Measurements from ENCODE around the gene RASGRP4. TPM values are rescaled to one million over a fixed set of nuclear protein-coding genes. Genes with fewer than 3 reads are reported as not detected.

Gene RASGRP4
- polyA plus RNA-seq, 3 donors, result 30.2 to 141 (median 50.3) TPM

DNA sequence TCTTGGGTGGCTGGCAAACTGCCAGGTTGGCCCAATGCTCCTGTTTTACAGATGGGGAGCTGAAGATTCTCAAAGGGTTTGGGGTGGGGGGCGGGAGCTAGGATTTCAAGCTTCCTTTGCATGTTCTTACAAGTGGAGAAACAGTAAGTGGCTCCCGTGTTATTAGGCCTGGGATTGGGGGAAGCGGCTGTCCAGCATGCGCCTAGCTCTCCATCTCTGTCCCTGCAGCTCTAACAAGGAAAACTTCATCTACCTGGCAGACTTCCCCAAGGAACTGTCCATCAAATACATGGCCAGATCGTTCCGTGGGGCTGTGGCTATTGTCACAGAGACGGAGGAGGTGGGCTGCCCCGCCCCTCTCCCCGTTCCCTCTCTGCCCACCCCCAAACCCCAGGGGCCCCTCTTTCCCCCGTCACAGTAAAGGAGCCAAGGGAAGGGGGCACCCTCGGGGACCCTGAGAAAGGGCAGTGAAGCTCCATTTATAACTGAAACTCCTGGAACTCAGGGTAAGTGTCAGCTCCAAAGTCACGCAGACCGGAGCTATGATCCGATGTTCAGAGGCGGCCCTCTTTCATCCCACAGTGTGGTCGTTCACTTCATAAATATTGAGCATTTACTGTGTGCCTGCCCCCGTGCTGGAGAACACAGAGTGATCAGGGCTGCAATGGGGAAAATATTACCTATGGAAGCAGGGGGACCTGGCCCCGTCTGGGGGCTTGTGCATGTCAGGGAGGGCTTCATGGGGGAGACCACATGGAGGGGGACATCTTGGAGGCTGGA, 66.6 kb downstream of the RASGRP4 start:
- H3K27me3 ChIP-seq (ENCODE audit: control insufficient read depth in 2 of 2, insufficient read depth in 2 of 2, low read length in 2 of 2), result peaks cover 0 to 44% of the 10 kb centered on the region in 2 donors
- no peaks in the 10 kb centered on the region for H4K20me1 ChIP-seq (ENCODE audit: insufficient read depth, low read length)
- 67% methylated on average over 11 of the region's 18 CpGs for WGBS (ENCODE audit: insufficient coverage)
- Mint-ChIP-seq H3K36me3 (peaks cover 0 to 3% of the 10 kb centered on the region in 2 donors), H3K9me3 (peaks cover 0 to 5% (median 4%) of the 10 kb centered on the region in 7 donors), H3K27me3 (ENCODE audit: low read depth in 3 of 3) (peaks cover 31 to 68% (median 42%) of the 10 kb centered on the region in 3 donors), H3K4me1 (peaks cover 24% of the 10 kb centered on the region), H3K4me3 (peak overlapping the region in 1 of 2 donors; percentile 92), H3K27ac (no peak overlapping the region)
- intact Hi-C loops (cut with micrococcal nuclease), result no loop called here
- H2AFZ ChIP-seq (ENCODE audit: insufficient read depth, low read depth, low read length, poor library complexity, severe bottlenecking), result no peak overlapping the region
- H3K4me3 ChIP-seq (replicated peaks in 1 of 3; ENCODE audit: low read depth in 2 of 3, low read length in 3 of 3), result no peak overlapping the region
- no peak overlapping the region for H3K4me2 ChIP-seq (replicated peaks; ENCODE audit: extremely low read depth, low read length, poor library complexity, severe bottlenecking)
- H3K36me3 ChIP-seq (replicated peaks in 1 of 2; ENCODE audit: control insufficient read depth in 1 of 2, insufficient read depth in 2 of 2, low read length in 2 of 2), result no peaks in the 10 kb centered on the region
- TF ChIP-seq, protein P1, sequence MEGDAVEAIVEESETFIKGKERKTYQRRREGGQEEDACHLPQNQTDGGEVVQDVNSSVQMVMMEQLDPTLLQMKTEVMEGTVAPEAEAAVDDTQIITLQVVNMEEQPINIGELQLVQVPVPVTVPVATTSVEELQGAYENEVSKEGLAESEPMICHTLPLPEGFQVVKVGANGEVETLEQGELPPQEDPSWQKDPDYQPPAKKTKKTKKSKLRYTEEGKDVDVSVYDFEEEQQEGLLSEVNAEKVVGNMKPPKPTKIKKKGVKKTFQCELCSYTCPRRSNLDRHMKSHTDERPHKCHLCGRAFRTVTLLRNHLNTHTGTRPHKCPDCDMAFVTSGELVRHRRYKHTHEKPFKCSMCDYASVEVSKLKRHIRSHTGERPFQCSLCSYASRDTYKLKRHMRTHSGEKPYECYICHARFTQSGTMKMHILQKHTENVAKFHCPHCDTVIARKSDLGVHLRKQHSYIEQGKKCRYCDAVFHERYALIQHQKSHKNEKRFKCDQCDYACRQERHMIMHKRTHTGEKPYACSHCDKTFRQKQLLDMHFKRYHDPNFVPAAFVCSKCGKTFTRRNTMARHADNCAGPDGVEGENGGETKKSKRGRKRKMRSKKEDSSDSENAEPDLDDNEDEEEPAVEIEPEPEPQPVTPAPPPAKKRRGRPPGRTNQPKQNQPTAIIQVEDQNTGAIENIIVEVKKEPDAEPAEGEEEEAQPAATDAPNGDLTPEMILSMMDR (IDR thresholded peaks at IDR 0.05), result no peak
- no peak overlapping the region for H3K9ac ChIP-seq (ENCODE audit: insufficient read depth, low read length, poor library complexity, severe bottlenecking)
- no peaks in the 10 kb centered on the region for H3K9me3 ChIP-seq (replicated peaks in 1 of 2; ENCODE audit: control insufficient read depth in 1 of 2, insufficient read depth in 1 of 2, low read length in 2 of 2)
- no peak overlapping the region for H3K27ac ChIP-seq (ENCODE audit: low read depth in 1 of 2, low read length in 2 of 2)
- no peaks in the 10 kb centered on the region for H3K79me2 ChIP-seq (ENCODE audit: insufficient read depth, low read length)
- peaks cover 18 to 23% of the 10 kb centered on the region in 2 donors for H3K4me1 ChIP-seq (ENCODE audit: control insufficient read depth in 1 of 2, insufficient read depth in 2 of 2, low read length in 2 of 2)
- no peak for DNase-seq

Other genes starting within 250 kb of the RASGRP4 start
- gene DPF1, start 202.0 kb downstream of the RASGRP4 start, polyA plus RNA-seq, result not detected
- not detected for gene PPP1R14A, start 169.8 kb downstream of the RASGRP4 start, polyA plus RNA-seq
- gene SPINT2, start 161.6 kb downstream of the RASGRP4 start, polyA plus RNA-seq, result 100 to 1,000 TPM in 2 of 3 donors, 10 to 100 TPM in 1; 42.9 to 139 (median 114) TPM
- under 1 TPM; 0.43 to 0.73 (median 0.69) TPM for gene C19orf33, start 122.0 kb downstream of the RASGRP4 start, polyA plus RNA-seq
- gene YIF1B, start 110.3 kb downstream of the RASGRP4 start, polyA plus RNA-seq, result 10 to 100 TPM; 79.4 to 90.5 (median 86.1) TPM
- gene KCNK6, start 106.4 kb downstream of the RASGRP4 start, polyA plus RNA-seq, result 10 to 100 TPM in 1 of 3 donors, 1 to 10 TPM in 2; 7.3 to 21.5 (median 8.7) TPM
- 1 to 10 TPM; 3.9 to 6.6 (median 4.6) TPM for gene CATSPERG, start 90.4 kb downstream of the RASGRP4 start, polyA plus RNA-seq
- gene PSMD8, start 51.6 kb downstream of the RASGRP4 start, polyA plus RNA-seq, result 100 to 1,000 TPM; 148 to 207 (median 179) TPM
- gene GGN, start 38.2 kb downstream of the RASGRP4 start, polyA plus RNA-seq, result under 1 TPM in 2 of 3 donors, not detected in 1; 0.12 to 0.56 TPM
- gene SPRED3, start 37.5 kb downstream of the RASGRP4 start, polyA plus RNA-seq, result under 1 TPM in 1 of 3 donors, not detected in 2; 0.33 TPM
- gene FAM98C, start 23.1 kb downstream of the RASGRP4 start, polyA plus RNA-seq, result 10 to 100 TPM in 2 of 3 donors, 1 to 10 TPM in 1; 8.5 to 41.0 (median 12.6) TPM
- 1 to 10 TPM in 2 of 3 donors, under 1 TPM in 1; 0.76 to 2.1 (median 2.1) TPM for gene RYR1, start 7.5 kb upstream of the RASGRP4 start, polyA plus RNA-seq
- 10 to 100 TPM; 19.8 to 41.3 (median 22.4) TPM for gene MAP4K1, start 191.7 kb upstream of the RASGRP4 start, polyA plus RNA-seq
- 1,000 to 10,000 TPM in 1 of 3 donors, 100 to 1,000 TPM in 2; 326 to 1,088 (median 381) TPM for gene EIF3K, start 193.0 kb upstream of the RASGRP4 start, polyA plus RNA-seq
- 100 to 1,000 TPM in 1 of 3 donors, 10 to 100 TPM in 1, 1 to 10 TPM in 1; 8.4 to 177 (median 16.0) TPM for gene ACTN4, start 221.4 kb upstream of the RASGRP4 start, polyA plus RNA-seq

All from CD14-positive monocyte (primary cell).